ENCODE results near the gene OR8G1.

The OR8G1 gene

GRCh38 chr11:124278261-124278660, 37.4 kb downstream of the OR8G1 start:
- TF ChIP-seq ZNF274 (IDR thresholded peaks at IDR 0.05; ENCODE audit: low read depth, low read length) = no peak
- H3K4me3 ChIP-seq (ENCODE audit: low read length) = no peak overlapping the region

- no peak for TF ChIP-seq ZNF274 (IDR thresholded peaks at IDR 0.05; ENCODE audit: low read depth, low read length)
- H3K4me3 ChIP-seq (ENCODE audit: low read length) = no peak overlapping the region
Observed at GRCh38 chr11:124285610-124286344, 44.9 kb downstream of the OR8G1 start.

- H3K4me3 ChIP-seq (ENCODE audit: low read length) = no peak overlapping the region
- TF ChIP-seq ZNF274 (IDR thresholded peaks at IDR 0.05; ENCODE audit: low read depth, low read length) = no peak
Observed at GRCh38 chr11:124294687-124295086, 53.8 kb downstream of the OR8G1 start.

- no peak overlapping the region for H3K4me3 ChIP-seq (ENCODE audit: low read length)
- no peak for TF ChIP-seq ZNF274 (IDR thresholded peaks at IDR 0.05; ENCODE audit: low read depth, low read length)
Observed at GRCh38 chr11:124296016-124296415, 55.1 kb downstream of the OR8G1 start.

- H3K4me3 ChIP-seq (ENCODE audit: low read length) = no peak overlapping the region
- no peak for TF ChIP-seq ZNF274 (IDR thresholded peaks at IDR 0.05; ENCODE audit: low read depth, low read length)
Observed at GRCh38 chr11:124297921-124298320, 57.0 kb downstream of the OR8G1 start.

GRCh38 chr11:124301548-124301947, 60.7 kb downstream of the OR8G1 start:
- no peak for TF ChIP-seq ZNF274 (IDR thresholded peaks at IDR 0.05; ENCODE audit: low read depth, low read length)
- H3K4me3 ChIP-seq (ENCODE audit: low read length) = no peak overlapping the region

- TF ChIP-seq ZNF274 (IDR thresholded peaks at IDR 0.05; ENCODE audit: low read depth, low read length) = no peak
- no peak overlapping the region for H3K4me3 ChIP-seq (ENCODE audit: low read length)
Observed at GRCh38 chr11:124302347-124303125, 61.6 kb downstream of the OR8G1 start.
